GM18861 (cell line): ENCODE results near the gene CPNE8.

Experiments
- ATAC-seq: cut with Tn5 transposase; IDR thresholded peaks from one replicate; pipeline ENCODE4 v1.9.1; 2021; ENCODE audit not compliant: unreplicated experiment

Gene CPNE8

DNA sequence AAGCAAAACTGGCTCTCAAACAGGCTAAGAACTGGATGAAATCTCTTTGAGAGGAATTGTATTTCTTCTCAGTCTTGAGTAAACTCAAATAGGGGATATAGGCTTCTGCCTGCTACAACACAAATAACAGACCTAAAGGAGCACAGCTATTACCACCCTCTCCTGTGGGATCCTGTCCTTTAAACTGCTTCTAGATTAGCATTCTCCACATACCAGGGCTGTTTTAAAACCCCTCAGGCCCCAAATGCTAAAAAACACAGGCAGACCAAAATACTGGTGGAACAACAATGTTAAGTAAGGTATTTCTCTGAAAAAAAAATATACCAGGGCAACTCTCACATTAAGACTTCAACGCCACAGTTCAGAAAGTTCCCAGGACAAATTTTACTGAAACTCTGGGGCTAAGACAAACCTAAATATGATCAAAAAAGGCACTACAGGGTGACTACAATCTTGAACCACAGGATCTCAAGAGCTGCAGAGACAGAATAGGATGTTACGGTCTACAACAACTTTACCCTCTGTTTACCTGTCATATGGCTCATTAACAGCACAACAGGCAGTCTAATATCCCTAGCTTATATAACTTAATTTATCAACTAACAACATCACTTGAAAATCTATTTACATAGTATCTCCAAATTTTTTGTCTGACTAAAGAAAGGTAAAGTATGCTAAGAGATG is 7.2 kb downstream of the CPNE8 start:
- ATAC-seq = no peak

DNA sequence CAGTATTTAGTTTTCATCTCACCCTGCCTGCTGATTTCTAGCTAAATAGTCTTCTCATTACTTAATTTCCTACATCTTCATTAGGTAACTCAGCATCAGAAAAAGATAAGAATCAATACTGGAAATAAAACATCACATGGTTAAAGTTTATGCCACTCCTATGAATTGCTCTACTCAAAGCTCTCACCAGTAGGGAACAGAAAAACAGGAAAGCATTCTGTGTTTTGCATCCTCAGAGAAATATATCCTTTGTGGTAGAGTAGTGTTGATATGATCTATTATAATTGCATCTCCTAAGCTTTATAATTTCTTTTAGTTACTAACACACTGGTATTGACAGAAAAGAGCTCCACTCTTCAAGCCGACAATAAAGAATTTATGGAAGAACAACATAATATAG is 9.9 kb downstream of the CPNE8 start:
- no peak for ATAC-seq

GRCh38 chr12:38892976-38893375 is 12.4 kb downstream of the CPNE8 start:
- no peak for ATAC-seq

DNA sequence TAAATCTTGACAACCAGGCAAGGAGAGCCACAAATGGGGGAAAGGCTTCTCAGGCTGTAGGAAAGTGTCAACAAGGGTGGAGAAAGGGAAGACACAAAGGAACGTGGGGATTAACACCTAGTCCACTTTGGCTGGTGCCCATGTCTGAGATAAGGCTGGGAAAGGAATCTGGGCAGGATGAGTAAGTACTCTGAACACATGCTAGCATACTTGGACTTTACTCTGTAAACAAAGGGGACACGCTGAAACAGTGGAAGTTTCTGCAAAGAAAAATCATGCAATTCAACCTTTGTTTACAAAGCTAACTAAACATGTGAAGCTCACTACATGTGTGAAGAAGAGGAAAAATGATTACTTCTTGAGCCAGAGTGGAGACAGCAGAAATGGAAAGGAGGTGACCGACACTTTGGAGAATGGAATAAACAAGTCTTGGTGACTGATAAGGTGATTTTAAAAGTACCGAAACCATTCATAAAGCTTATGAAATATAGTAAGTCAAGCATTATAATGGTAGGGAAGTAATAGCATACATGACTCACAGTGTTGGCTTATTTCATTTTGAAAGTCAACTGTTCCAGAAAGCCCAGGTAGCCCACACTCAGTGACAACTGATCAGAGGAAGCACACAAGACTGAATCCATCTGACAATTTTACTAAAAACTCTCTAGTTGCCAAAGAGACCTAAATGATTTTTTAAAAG is 13.2 kb downstream of the CPNE8 start:
- ATAC-seq = peak; percentile 49

DNA sequence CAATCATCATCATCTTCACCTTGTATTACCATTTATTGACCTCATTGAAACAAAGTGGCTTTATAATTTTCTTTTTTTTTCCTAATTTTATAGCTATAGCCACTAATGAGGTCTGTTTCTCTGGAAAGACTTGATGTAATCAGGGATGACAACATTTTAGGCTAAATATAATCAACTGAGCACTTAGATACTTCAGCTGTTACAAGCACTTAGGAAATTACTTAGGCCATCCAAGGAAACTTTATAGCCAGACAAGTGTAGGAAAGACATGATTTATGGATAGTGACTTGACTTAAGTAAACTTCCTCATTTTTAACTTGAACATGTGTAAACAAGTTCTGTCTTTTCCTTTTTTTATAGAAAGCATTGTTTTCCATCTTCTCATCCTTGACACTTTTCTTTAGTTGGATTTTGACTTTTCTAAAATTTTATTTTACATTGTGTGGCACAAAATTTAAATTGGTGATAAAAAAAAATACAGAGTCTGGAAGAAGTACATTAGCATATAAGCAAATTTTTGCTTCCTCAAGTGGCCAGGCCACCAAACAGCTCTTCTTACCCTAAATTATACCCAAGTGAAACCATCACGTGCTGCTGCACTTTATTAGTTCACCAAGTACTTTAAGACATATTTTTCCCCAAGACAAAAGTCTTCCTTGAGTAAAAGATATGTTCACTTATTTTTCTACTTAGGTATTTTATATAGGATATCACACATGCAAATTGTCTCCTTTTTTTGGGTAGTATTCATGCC is 15.1 kb downstream of the CPNE8 start:
- no peak for ATAC-seq

DNA sequence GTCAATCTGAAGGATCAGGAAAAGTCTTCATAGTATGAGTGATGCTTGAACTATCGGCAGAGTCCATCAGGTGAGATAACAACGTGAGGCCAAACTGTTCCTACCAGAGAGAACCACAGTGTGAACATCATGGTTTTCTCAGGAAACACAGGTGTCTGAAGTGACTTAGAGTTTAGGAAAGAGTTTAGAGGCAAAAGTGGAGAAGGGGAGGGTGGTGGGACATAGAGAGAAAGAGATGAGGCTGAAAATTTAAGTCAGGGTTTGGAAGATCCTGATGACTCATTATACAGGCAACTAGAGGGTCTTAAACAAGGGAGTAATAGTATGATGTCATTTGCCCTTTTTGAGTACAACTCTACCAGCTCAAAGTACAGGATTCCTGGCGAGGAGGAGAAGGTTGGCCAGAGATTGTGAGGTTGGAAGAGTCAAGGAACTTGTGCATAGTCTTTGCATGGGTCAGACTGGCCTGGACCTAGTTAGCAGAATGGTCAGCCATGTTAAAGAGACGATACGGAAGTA is 16.0 kb downstream of the CPNE8 start:
- ATAC-seq = no peak

DNA sequence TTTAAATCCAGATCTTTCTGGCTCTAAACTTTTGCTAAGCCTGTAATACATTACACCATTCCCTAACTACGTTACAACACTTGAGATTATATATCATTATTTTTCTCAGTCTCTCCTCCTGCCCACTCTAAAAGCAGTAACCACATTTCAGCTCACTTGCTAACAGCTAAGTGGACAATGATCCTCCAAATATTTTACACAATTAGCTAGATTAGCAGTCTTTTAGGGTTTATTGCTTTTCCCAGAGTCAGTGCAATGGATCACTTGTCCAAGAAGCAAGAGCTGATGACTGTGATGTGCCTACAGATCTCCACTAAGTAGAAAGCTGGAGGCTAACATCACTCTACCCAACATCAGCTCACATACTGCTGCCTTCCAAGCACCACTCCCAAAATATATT is 17.6 kb downstream of the CPNE8 start:
- no peak for ATAC-seq

DNA sequence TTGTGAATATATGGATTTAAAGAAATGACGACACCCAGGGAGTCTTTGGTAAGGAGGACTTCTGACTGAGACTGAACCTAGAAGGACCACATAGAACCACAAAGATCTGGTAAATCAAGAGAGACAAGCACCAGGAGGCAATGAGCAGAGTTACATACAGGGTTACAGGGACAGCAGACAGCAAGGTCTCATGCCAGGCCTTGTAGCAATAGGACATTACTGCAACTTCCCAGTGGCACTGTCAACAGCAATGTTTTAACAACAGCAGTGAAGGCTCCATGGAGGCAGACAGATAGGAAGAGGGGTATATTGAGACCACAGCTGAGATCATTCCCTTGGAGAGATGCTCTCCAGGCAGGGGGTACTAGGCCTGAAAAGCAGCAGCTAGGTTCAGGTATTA is 18.5 kb downstream of the CPNE8 start:
- ATAC-seq = no peak

DNA sequence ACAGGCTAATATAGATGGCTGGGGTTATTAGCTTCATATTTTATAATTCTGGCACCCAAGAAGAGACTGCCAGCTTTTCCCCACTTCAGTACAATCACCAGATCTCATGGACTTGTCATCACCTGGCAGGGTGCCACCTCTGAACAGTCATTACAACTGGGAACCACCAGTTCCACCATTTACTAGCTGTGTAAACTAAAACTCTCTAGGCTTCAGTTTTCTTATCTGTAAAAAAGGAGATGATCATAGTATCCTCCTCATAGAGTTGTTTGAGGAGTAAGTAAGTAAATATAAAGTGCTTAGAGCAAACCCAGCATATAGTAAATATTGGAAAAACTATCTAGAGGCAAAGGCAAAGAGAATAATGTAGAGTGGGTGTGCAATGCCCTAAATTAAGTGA is 19.3 kb downstream of the CPNE8 start:
- ATAC-seq = no peak

GRCh38 chr12:38884666-38885065 is 20.7 kb downstream of the CPNE8 start:
- no peak for ATAC-seq

DNA sequence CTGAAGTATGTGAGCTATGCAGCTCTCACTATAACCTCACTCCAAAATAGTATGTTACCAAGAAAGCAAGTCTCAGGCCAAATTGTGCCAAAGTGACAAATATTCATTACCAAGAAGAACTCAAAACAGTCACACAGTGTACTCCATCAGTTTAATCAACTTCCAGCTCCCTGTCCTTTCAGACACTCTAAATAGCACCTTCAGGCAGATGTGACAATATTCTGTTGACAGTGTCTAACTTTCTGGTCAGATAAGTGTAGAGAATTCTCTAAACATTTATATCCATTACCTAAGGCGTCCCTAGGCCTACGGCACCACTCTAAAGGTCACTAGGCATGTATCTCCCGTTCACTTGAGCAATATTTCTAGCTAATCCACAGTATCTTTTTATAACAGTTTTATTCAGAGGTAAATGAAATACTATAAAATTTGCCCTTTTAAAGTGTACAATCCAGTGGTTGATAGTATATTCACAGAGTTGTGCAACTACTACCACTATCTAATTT is 21.7 kb downstream of the CPNE8 start:
- ATAC-seq = no peak

GRCh38 chr12:38880288-38880687 is 25.1 kb downstream of the CPNE8 start:
- ATAC-seq = no peak

GRCh38 chr12:38878986-38879385 is 26.4 kb downstream of the CPNE8 start:
- ATAC-seq = no peak

- no peak for ATAC-seq
Measured at GRCh38 chr12:38878333-38878705, 27.1 kb downstream of the CPNE8 start.

DNA sequence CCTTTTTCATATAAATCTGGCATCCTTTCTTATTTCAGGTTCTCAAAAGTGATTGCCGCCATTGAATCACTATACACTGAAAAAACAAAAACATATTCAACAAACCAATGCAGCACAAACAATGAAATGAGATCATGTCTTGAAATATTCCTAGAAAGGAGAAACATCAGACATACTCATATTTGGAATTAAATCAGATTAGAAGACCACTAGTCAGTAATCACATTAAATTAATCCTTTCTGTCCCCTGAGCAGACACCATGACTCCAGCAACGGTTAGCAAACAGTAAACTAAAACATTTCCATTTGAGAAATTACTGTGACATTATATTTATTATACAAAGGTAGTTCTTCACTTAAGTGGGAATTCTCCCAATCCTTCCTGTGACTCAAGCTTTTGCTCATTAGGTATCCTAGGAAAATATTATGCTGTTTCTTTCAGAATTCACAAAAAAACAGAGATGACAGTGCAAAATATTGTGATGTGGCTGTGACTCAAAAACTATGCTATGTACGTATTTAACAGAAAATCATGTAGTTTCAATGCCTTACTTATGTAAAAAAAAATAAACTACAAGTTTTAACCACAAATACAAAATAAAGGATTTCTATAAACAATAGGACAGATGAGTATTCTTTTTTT is 29.7 kb downstream of the CPNE8 start:
- no peak for ATAC-seq

- no peak for ATAC-seq
Measured at GRCh38 chr12:38872561-38872960, 32.8 kb downstream of the CPNE8 start.

GRCh38 chr12:38872156-38872555 is 33.2 kb downstream of the CPNE8 start:
- ATAC-seq = no peak

DNA sequence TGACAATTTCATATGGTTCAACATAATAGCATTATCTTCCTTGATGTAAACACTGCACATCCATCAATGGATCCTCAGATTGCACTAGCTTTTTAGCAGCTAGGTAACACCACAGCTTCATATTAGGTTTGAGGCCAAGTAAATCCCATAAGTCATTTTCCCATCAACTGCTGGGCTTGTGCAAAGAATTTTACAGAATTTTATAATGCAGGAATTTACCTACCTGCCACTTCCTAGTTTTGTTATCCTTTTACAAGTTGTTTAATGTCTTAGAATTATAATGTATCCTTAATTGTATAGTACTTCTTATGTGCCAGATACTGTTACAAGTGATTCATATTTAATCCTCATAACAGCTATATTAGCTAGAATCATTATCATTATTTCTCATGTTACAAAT is 36.4 kb downstream of the CPNE8 start:
- ATAC-seq = no peak

- ATAC-seq = no peak
Measured at GRCh38 chr12:38850461-38850860, 54.9 kb downstream of the CPNE8 start.

GRCh38 chr12:38847247-38847646 is 58.1 kb downstream of the CPNE8 start:
- ATAC-seq = no peak

- no peak for ATAC-seq
Measured at GRCh38 chr12:38844267-38844666, 61.1 kb downstream of the CPNE8 start.
